Testis (tissue), 2 donors: ENCODE measurements around the gene ZNF532.

ENCODE experiments used
- POLR2A ChIP-seq: fragments of 450-650 bp; IDR thresholded peaks from one replicate; pipeline ENCODE4 v1.6.1; 2017; ENCODE audit warnings: antibody characterized with exemption, mild to moderate bottlenecking, moderate library complexity
- TF ChIP-seq, protein P1 (sequence below), 3 experiments: fragments of 450-650 bp in 2 of 3; fragments of 200-600 bp in 1 of 3; sonication (generic) in 1 of 3; IDR thresholded peaks; one replicate each; pipeline ENCODE4 v1.5.1; 2016 to 2019; ENCODE audit warnings: antibody characterized with exemption in 3 of 3, mild to moderate bottlenecking in 2 of 3, moderate library complexity in 1 of 3

DNA sequence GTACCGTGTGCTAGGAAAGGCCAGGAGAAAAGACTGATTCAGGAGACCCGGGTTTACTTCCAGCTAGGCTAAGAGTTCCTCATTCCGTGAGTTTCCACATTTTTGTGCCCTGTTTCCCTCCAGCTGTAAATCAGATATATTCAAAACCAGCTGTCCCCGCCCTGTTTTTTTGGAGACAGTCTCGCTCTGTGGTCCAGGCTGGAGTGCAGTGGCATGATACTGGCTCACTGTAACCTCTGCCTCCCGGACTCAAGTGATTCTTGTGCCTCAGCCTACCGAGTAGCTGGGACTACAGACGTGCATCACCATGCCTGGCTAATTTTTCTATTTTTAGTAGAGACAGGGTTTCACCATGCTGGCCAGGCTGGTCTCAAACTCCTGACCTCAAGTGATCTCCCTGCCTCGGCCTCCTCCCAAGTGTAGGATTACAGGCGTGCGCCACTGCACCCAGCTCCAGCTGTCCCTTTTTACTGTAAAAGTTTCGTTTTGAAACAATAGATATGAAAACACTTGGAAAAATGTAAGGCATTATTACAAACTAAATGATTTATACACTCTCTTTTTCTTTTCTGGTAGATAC is 162.2 kb downstream of the ZNF532 start:
- TF ChIP-seq, protein P1, sequence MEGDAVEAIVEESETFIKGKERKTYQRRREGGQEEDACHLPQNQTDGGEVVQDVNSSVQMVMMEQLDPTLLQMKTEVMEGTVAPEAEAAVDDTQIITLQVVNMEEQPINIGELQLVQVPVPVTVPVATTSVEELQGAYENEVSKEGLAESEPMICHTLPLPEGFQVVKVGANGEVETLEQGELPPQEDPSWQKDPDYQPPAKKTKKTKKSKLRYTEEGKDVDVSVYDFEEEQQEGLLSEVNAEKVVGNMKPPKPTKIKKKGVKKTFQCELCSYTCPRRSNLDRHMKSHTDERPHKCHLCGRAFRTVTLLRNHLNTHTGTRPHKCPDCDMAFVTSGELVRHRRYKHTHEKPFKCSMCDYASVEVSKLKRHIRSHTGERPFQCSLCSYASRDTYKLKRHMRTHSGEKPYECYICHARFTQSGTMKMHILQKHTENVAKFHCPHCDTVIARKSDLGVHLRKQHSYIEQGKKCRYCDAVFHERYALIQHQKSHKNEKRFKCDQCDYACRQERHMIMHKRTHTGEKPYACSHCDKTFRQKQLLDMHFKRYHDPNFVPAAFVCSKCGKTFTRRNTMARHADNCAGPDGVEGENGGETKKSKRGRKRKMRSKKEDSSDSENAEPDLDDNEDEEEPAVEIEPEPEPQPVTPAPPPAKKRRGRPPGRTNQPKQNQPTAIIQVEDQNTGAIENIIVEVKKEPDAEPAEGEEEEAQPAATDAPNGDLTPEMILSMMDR (IDR thresholded peaks at IDR 0.05) = no peak
- no peak for TF ChIP-seq POLR2A
